ENCODE measurements around the gene CTDSPL. TPM values are rescaled to one million over a fixed set of nuclear protein-coding genes. Genes with fewer than 3 reads are reported as not detected.

Gene CTDSPL
- total RNA-seq, 1 donor, result 34.7 TPM

DNA sequence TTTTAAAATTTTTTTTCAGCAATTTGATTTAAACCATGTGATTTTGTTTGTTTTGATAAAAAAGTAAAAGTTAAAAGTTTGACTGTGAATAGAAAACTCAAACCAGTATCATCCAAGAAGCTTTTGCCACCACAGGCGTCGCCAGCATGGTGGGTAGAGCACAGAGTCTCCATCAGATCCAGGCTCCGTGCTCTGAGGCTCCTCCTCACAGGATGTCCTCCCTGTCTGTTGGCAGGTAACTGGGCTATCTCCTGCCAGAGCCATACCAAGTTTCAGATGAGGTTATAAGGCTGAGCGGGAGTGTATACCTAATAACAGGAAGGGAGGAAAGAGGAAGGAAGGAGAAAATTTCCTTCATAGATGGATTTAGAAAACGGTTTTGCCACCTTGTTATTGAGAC is 28.8 kb downstream of the CTDSPL start:
- Histone ChIP-seq H4K20me1 (ENCODE audit: insufficient read depth, low read length) (peaks cover 16% of the 10 kb centered on the region), H3K4me2 (ENCODE audit: insufficient read depth, low read length) (no peak overlapping the region), H2AFZ (ENCODE audit: low read length) (no peak overlapping the region), H3K27ac (ENCODE audit: low read depth, low read length) (no peak overlapping the region), H3K79me2 (ENCODE audit: insufficient read depth, low read length) (peaks cover 47% of the 10 kb centered on the region), H3K27me3 (ENCODE audit: insufficient read depth, low read length) (no peaks in the 10 kb centered on the region), H3K4me3 (ENCODE audit: insufficient read depth, low read length) (no peak overlapping the region), H3K36me3 (ENCODE audit: insufficient read depth, low read length) (no peaks in the 10 kb centered on the region), H3K4me1 (ENCODE audit: insufficient read depth, low read length) (no peaks in the 10 kb centered on the region), H3K9me3 (ENCODE audit: low read depth, low read length) (no peaks in the 10 kb centered on the region)
- TF ChIP-seq, protein P1, sequence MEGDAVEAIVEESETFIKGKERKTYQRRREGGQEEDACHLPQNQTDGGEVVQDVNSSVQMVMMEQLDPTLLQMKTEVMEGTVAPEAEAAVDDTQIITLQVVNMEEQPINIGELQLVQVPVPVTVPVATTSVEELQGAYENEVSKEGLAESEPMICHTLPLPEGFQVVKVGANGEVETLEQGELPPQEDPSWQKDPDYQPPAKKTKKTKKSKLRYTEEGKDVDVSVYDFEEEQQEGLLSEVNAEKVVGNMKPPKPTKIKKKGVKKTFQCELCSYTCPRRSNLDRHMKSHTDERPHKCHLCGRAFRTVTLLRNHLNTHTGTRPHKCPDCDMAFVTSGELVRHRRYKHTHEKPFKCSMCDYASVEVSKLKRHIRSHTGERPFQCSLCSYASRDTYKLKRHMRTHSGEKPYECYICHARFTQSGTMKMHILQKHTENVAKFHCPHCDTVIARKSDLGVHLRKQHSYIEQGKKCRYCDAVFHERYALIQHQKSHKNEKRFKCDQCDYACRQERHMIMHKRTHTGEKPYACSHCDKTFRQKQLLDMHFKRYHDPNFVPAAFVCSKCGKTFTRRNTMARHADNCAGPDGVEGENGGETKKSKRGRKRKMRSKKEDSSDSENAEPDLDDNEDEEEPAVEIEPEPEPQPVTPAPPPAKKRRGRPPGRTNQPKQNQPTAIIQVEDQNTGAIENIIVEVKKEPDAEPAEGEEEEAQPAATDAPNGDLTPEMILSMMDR (IDR thresholded peaks at IDR 0.05; ENCODE audit: extremely low read depth, low read depth, low read length), result no peak
- no peak for DNase-seq (ENCODE audit: insufficient read length, low spot score, missing footprints)

DNA sequence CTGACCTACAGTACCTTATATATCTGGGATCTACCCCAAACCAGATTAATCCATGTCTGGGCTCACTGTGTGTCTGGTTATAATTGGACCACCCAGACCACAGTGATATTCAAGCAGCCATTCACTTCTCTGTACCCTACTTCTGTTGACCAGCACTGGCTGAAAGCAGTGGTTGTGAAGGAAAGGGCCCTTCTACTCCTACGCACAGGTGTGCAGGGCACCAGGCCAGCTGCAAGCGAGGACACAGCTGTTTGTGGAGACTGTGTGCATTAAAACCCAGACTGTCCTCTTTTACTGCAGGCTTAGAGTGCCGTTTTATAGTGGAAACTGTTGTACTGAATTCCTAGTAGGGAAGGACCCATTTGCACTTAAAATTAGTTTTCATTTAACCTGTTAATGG is 29.5 kb downstream of the CTDSPL start:
- Histone ChIP-seq H3K4me3 (ENCODE audit: insufficient read depth, low read length) (no peak overlapping the region), H2AFZ (ENCODE audit: low read length) (no peak overlapping the region), H3K27me3 (ENCODE audit: insufficient read depth, low read length) (no peaks in the 10 kb centered on the region), H3K4me1 (ENCODE audit: insufficient read depth, low read length) (no peaks in the 10 kb centered on the region), H3K9me3 (ENCODE audit: low read depth, low read length) (no peaks in the 10 kb centered on the region), H4K20me1 (ENCODE audit: insufficient read depth, low read length) (peaks cover 19% of the 10 kb centered on the region), H3K36me3 (ENCODE audit: insufficient read depth, low read length) (no peaks in the 10 kb centered on the region), H3K27ac (ENCODE audit: low read depth, low read length) (no peak overlapping the region), H3K4me2 (ENCODE audit: insufficient read depth, low read length) (no peak overlapping the region), H3K79me2 (ENCODE audit: insufficient read depth, low read length) (peaks cover 47% of the 10 kb centered on the region)
- DNase-seq (ENCODE audit: insufficient read length, low spot score, missing footprints), result no peak
- TF ChIP-seq, protein P1 (IDR thresholded peaks at IDR 0.05; ENCODE audit: extremely low read depth, low read depth, low read length), result no peak

DNA sequence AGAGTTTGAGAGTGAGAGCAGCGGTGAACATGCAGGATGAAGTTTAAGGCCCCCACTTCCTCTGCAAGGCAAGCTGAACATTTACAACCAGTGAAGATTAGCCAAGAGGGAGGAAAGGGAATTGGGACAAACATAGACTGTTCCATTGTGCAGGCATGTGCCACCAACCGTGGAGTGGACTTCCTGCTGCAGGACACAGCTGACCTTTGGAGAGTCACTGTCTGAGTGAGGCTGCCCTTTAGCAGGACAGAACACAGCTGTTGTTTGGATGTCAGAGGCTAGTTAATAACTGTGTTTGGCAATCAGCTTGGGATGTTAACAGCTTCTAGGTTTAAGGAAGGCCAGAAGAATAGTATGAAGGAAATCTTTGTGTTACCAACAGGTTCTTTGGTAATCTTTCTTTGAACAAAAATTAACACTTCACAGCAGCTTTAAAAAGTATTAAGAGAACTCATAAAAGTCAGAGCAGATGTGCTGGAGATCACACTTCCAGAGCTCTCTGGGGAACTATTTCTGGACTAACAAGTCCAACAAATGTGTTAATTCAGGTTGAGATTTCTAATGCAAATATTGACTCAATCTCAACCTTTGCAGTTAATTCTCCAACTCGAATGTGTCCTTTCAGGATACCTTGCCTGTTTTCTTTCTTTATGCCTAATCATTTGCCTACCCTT is 31.4 kb downstream of the CTDSPL start:
- peaks cover 22% of the 10 kb centered on the region for H4K20me1 ChIP-seq (ENCODE audit: insufficient read depth, low read length)
- no peak for DNase-seq (ENCODE audit: insufficient read length, low spot score, missing footprints)
- H3K27ac ChIP-seq (ENCODE audit: low read depth, low read length), result no peak overlapping the region
- H3K4me2 ChIP-seq (ENCODE audit: insufficient read depth, low read length), result no peak overlapping the region
- peaks cover 47% of the 10 kb centered on the region for H3K79me2 ChIP-seq (ENCODE audit: insufficient read depth, low read length)
- no peaks in the 10 kb centered on the region for H3K36me3 ChIP-seq (ENCODE audit: insufficient read depth, low read length)
- TF ChIP-seq, protein P1 (IDR thresholded peaks at IDR 0.05; ENCODE audit: extremely low read depth, low read depth, low read length), result no peak
- H2AFZ ChIP-seq (ENCODE audit: low read length), result no peak overlapping the region
- H3K4me3 ChIP-seq (ENCODE audit: insufficient read depth, low read length), result no peak overlapping the region
- no peaks in the 10 kb centered on the region for H3K4me1 ChIP-seq (ENCODE audit: insufficient read depth, low read length)
- H3K27me3 ChIP-seq (ENCODE audit: insufficient read depth, low read length), result no peaks in the 10 kb centered on the region
- H3K9me3 ChIP-seq (ENCODE audit: low read depth, low read length), result no peaks in the 10 kb centered on the region

DNA sequence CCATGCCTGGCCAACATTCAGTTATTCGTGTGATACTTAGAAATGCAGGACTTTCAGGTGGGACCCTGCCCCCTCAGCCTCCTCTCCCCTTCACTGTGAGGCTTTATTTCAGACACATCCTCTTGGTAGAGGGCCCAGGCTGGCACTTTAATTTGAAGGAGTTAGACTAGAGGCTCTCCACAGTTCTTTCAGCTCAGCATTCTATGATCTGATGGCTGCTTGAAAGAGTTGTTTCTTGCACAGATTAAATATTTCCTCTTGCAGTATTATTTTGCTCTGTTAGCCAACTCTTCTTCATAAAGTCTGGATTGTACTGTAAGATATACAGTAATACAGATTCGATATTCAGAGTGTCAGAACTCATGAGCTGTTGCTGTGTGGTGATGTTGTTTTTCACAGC is 35.1 kb downstream of the CTDSPL start:
- DNase-seq (ENCODE audit: insufficient read length, low spot score, missing footprints), result no peak
- H3K4me3 ChIP-seq (ENCODE audit: insufficient read depth, low read length), result no peak overlapping the region
- H3K9me3 ChIP-seq (ENCODE audit: low read depth, low read length), result no peaks in the 10 kb centered on the region
- peaks cover 42% of the 10 kb centered on the region for H4K20me1 ChIP-seq (ENCODE audit: insufficient read depth, low read length)
- no peaks in the 10 kb centered on the region for H3K4me1 ChIP-seq (ENCODE audit: insufficient read depth, low read length)
- H2AFZ ChIP-seq (ENCODE audit: low read length), result no peak overlapping the region
- H3K36me3 ChIP-seq (ENCODE audit: insufficient read depth, low read length), result peaks cover 3% of the 10 kb centered on the region
- no peak overlapping the region for H3K4me2 ChIP-seq (ENCODE audit: insufficient read depth, low read length)
- no peak overlapping the region for H3K27ac ChIP-seq (ENCODE audit: low read depth, low read length)
- TF ChIP-seq, protein P1 (IDR thresholded peaks at IDR 0.05; ENCODE audit: extremely low read depth, low read depth, low read length), result no peak
- no peaks in the 10 kb centered on the region for H3K27me3 ChIP-seq (ENCODE audit: insufficient read depth, low read length)
- peaks cover 56% of the 10 kb centered on the region for H3K79me2 ChIP-seq (ENCODE audit: insufficient read depth, low read length)

Measured in osteoblast (primary cell).